ENCODE data around the gene DHRS2. TPM values are rescaled to one million over a fixed set of nuclear protein-coding genes. Genes with fewer than 3 reads are reported as not detected.

DHRS2 gene
- polyA plus RNA-seq, 1 donor (not counting 4 experiments of a cell fraction or from before 2014, with no cell fraction given) = 0.14 TPM

DNA sequence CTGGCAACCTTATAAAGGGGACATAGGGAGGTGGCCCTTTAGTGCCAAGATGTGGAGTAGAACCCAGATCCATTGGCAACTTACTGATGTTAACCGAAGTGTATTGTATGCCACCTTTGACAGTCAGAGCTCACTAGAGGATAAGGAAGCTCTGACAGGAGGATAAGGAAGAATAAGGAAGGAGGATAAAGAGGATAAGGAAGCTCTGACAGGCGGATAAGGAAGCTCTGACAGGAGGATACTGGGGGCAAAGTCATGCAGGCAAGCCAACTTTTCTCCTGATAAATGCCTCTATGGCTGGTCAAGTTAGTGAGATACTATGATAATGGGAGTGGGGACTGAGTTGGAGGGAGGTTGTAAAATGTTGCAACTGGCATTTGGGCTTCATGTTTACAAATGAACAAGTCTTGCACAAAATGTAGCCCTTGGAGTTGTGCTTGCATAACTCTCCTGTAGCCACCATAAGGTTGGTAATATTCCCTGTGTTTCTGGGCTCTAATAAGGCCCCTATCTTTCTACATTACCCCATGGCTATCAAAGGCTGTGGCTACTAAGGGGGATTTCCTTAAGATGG lies 17.7 kb upstream of the DHRS2 start:
- dilution Hi-C loops (cut with MboI; ENCODE audit: extremely low pct_ligation_motif_present, low sequenced_read_pairs) = no loop called here
- H3K4me3 ChIP-seq (ENCODE audit: control insufficient read depth in 2 of 3, extremely low read depth in 1 of 3, insufficient read depth in 2 of 3, low read depth in 1 of 3, low read length in 3 of 3) = no peak overlapping the region
- no peaks in the 10 kb centered on the region for H4K20me1 ChIP-seq (ENCODE audit: control insufficient read depth, extremely low read depth, insufficient read depth, low read length)
- FAIRE-seq = no peak
- TF ChIP-seq, protein P1, sequence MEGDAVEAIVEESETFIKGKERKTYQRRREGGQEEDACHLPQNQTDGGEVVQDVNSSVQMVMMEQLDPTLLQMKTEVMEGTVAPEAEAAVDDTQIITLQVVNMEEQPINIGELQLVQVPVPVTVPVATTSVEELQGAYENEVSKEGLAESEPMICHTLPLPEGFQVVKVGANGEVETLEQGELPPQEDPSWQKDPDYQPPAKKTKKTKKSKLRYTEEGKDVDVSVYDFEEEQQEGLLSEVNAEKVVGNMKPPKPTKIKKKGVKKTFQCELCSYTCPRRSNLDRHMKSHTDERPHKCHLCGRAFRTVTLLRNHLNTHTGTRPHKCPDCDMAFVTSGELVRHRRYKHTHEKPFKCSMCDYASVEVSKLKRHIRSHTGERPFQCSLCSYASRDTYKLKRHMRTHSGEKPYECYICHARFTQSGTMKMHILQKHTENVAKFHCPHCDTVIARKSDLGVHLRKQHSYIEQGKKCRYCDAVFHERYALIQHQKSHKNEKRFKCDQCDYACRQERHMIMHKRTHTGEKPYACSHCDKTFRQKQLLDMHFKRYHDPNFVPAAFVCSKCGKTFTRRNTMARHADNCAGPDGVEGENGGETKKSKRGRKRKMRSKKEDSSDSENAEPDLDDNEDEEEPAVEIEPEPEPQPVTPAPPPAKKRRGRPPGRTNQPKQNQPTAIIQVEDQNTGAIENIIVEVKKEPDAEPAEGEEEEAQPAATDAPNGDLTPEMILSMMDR (optimal IDR thresholded peaks at IDR 0.05 in 1 of 3, IDR thresholded peaks at IDR 0.05 in 1 of 3, conservative IDR thresholded peaks at IDR 0.05 in 1 of 3; ENCODE audit: extremely low read depth in 1 of 3, insufficient read depth in 2 of 3, low read length in 3 of 3) = no peak
- TF ChIP-seq EZH2 (IDR thresholded peaks at IDR 0.05; ENCODE audit: low read length) = no peak
- H3K4me2 ChIP-seq (ENCODE audit: control insufficient read depth, extremely low read depth, insufficient read depth, low read depth, low read length) = no peak overlapping the region
- H3K79me2 ChIP-seq (ENCODE audit: control insufficient read depth, insufficient read depth, low read length) = no peaks in the 10 kb centered on the region
- H3K4me1 ChIP-seq (ENCODE audit: control insufficient read depth, extremely low read depth, insufficient read depth, low read length) = no peaks in the 10 kb centered on the region
- H3K27ac ChIP-seq (ENCODE audit: control insufficient read depth, insufficient read depth, low read length) = no peak overlapping the region
- no peak overlapping the region for H2AFZ ChIP-seq (ENCODE audit: control insufficient read depth, low read length)
- no peaks in the 10 kb centered on the region for H3K9me1 ChIP-seq (ENCODE audit: control insufficient read depth, extremely low read depth, insufficient read depth, low read length)
- H3K27me3 ChIP-seq (ENCODE audit: control insufficient read depth, extremely low read depth, insufficient read depth, low read length) = peaks cover 4% of the 10 kb centered on the region
- H3K9me3 ChIP-seq (ENCODE audit: control insufficient read depth, low read depth, low read length) = no peaks in the 10 kb centered on the region
- no peak overlapping the region for H3K9ac ChIP-seq (ENCODE audit: control insufficient read depth, extremely low read depth, insufficient read depth, low read length)
- no peak for DNase-seq (ENCODE audit: low read depth, low spot score)
- H3K36me3 ChIP-seq (ENCODE audit: control insufficient read depth in 2 of 2, extremely low read depth in 1 of 2, insufficient read depth in 2 of 2, low read length in 2 of 2) = no peaks in the 10 kb centered on the region

DNA sequence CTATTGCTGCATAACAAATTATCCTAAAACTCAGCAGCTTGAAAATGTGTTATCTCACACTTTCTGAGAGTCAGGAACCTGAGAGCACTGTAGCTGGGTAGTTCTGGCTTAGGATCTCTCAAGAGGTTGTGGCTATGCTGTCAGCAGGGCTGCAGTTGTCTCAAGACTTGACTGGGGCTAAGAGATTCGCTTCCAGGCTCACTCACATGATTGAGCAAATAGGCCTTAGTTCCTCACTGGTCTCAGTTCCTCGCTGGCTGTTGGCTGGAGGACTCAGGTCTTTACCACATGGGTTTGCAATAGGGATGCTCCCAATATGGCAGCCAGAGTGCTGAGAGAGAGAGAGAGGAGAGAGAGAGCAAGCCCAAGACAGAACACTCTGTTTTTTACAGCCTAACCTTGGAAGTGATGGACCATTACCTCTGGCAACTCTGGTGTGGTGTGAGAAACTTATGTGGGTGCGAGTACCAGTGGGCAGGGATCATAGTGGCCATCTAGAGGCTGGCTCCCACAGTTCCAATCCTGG lies 15.9 kb upstream of the DHRS2 start:
- FAIRE-seq = no peak

More for the DNA sequence above, 15.9 kb upstream of the DHRS2 start:
- Histone ChIP-seq H3K36me3 (ENCODE audit: control insufficient read depth in 2 of 2, extremely low read depth in 1 of 2, insufficient read depth in 2 of 2, low read length in 2 of 2) (no peaks in the 10 kb centered on the region), H3K9me3 (ENCODE audit: control insufficient read depth, low read depth, low read length) (peaks cover 2% of the 10 kb centered on the region), H3K27me3 (ENCODE audit: control insufficient read depth, extremely low read depth, insufficient read depth, low read length) (peaks cover 4% of the 10 kb centered on the region), H3K9me1 (ENCODE audit: control insufficient read depth, extremely low read depth, insufficient read depth, low read length) (no peaks in the 10 kb centered on the region), H4K20me1 (ENCODE audit: control insufficient read depth, extremely low read depth, insufficient read depth, low read length) (no peaks in the 10 kb centered on the region), H3K79me2 (ENCODE audit: control insufficient read depth, insufficient read depth, low read length) (no peaks in the 10 kb centered on the region), H3K4me3 (ENCODE audit: control insufficient read depth in 2 of 3, extremely low read depth in 1 of 3, insufficient read depth in 2 of 3, low read depth in 1 of 3, low read length in 3 of 3) (no peak overlapping the region), H3K4me2 (ENCODE audit: control insufficient read depth, extremely low read depth, insufficient read depth, low read depth, low read length) (no peak overlapping the region), H3K4me1 (ENCODE audit: control insufficient read depth, extremely low read depth, insufficient read depth, low read length) (no peaks in the 10 kb centered on the region), H3K9ac (ENCODE audit: control insufficient read depth, extremely low read depth, insufficient read depth, low read length) (no peak overlapping the region), H3K27ac (ENCODE audit: control insufficient read depth, insufficient read depth, low read length) (no peak overlapping the region), H2AFZ (ENCODE audit: control insufficient read depth, low read length) (no peak overlapping the region)
- DNase-seq (ENCODE audit: low read depth, low spot score) = no peak
- no peak for TF ChIP-seq EZH2 (IDR thresholded peaks at IDR 0.05; ENCODE audit: low read length)
- TF ChIP-seq, protein P1 (optimal IDR thresholded peaks at IDR 0.05 in 1 of 3, IDR thresholded peaks at IDR 0.05 in 1 of 3, conservative IDR thresholded peaks at IDR 0.05 in 1 of 3; ENCODE audit: extremely low read depth in 1 of 3, insufficient read depth in 2 of 3, low read length in 3 of 3) = no peak
- dilution Hi-C loops (cut with MboI; ENCODE audit: extremely low pct_ligation_motif_present, low sequenced_read_pairs) = no loop called here

Data from keratinocyte (primary cell).